Coronary artery (tissue), 2 donors: ENCODE measurements around the gene S100Z.

Source experiments
- DNase-seq: peaks from one replicate; pipeline ENCODE4 v3.0.0-alpha.2; 2017; ENCODE audit warnings: low spot score
- H3K27ac ChIP-seq, 2 donors: fragments of 200-600 bp; sonication (generic); one replicate each; pipeline ENCODE4 v1.5.1; 2016 to 2019
- H3K4me3 ChIP-seq: fragments of 200-600 bp; sonication (generic); 2 replicates; pipeline ENCODE4 v1.5.1; 2016; ENCODE audit warnings: mild to moderate bottlenecking, moderate library complexity
- CTCF ChIP-seq: fragments of 200-600 bp; sonication (generic); IDR thresholded peaks from one replicate; pipeline ENCODE4 v1.5.1; 2019; ENCODE audit warnings: antibody characterized with exemption

The S100Z gene

GRCh38 chr5:76953551-76954382, 104.0 kb downstream of the S100Z start:
- no peak for DNase-seq
- Histone ChIP-seq H3K27ac (peak overlapping the region in 1 of 2 donors; percentile 5), H3K4me3 (peak overlapping the region; percentile 63)

GRCh38 chr5:76954383-76954763, 104.6 kb downstream of the S100Z start:
- DNase-seq = no peak
- Histone ChIP-seq H3K27ac (no peak overlapping the region), H3K4me3 (peak overlapping the region; percentile 63)
- no peak for TF ChIP-seq CTCF

More at GRCh38 chr5:76953551-76954382, 104.0 kb downstream of the S100Z start:
- no peak for TF ChIP-seq CTCF

- TF ChIP-seq CTCF = no peak
These were observed 106.2 kb downstream of the S100Z start for GRCh38 chr5:76956033-76956432.

GRCh38 chr5:76958991-76959767, 109.4 kb downstream of the S100Z start:
- Histone ChIP-seq H3K27ac (peak overlapping the region in 1 of 2 donors; percentile 20), H3K4me3 (no peak overlapping the region)
- TF ChIP-seq CTCF = no peak
- no peak for DNase-seq

More at GRCh38 chr5:76956033-76956432, 106.2 kb downstream of the S100Z start:
- DNase-seq = no peak
- H3K4me3 ChIP-seq = no peak overlapping the region
- no peak overlapping the region for H3K27ac ChIP-seq

- H3K27ac ChIP-seq = peak overlapping the region in 1 of 2 donors; percentile 3
- no peak for DNase-seq
These were observed 110.3 kb downstream of the S100Z start for GRCh38 chr5:76960004-76960625.

GRCh38 chr5:76964060-76964459, 114.2 kb downstream of the S100Z start:
- no peak for DNase-seq
- TF ChIP-seq CTCF = no peak
- Histone ChIP-seq H3K4me3 (no peak overlapping the region), H3K27ac (no peak overlapping the region)

More at GRCh38 chr5:76960004-76960625, 110.3 kb downstream of the S100Z start:
- no peak overlapping the region for H3K4me3 ChIP-seq
- no peak for TF ChIP-seq CTCF
